Measurements from ENCODE around the gene VKORC1L1. TPM values are rescaled to one million over a fixed set of nuclear protein-coding genes. Genes with fewer than 3 reads are reported as not detected.

Gene VKORC1L1
- total and polyA plus RNA-seq, 9 of the 15 experiments (the other 6 are each of a cell fraction or from before 2014, with no cell fraction given) = 6.8 to 36.5 (median 19.3) TPM

GRCh38 chr7:65872776-65873581, at the start of gene VKORC1L1 (continued):
- TF ChIP-seq THAP12 (CRISPR knock-in tag; IDR thresholded peaks at IDR 0.05) = peak; percentile 59; the same call in 1 of the 2 replicates
- TF ChIP-seq MGA (IDR thresholded peaks at IDR 0.05) = no peak
- TF ChIP-seq SRF (CRISPR knock-in tag; IDR thresholded peaks at IDR 0.05) = peak in 1 of 2 experiments; percentile 38; a peak in 1 of 4 replicates
- TF ChIP-seq PHB2 (IDR thresholded peaks at IDR 0.05; ENCODE audit: low read depth) = no peak
- 0 out of 2 replicates have a peak, but pooled peaks have one; percentile 54 for TF ChIP-seq ERF (CRISPR knock-in tag; IDR thresholded peaks at IDR 0.05)
- TF ChIP-seq NFXL1 (CRISPR knock-in tag; IDR thresholded peaks at IDR 0.05) = no peak
- TF ChIP-seq MED1 (CRISPR knock-in tag; IDR thresholded peaks at IDR 0.05; ENCODE audit: borderline replicate concordance) = no peak
- peak in 1 of 2 experiments; percentile 51 for TF ChIP-seq E2F6 (IDR thresholded peaks at IDR 0.05; ENCODE audit: borderline replicate concordance in 1 of 2, extremely low read depth in 1 of 2, insufficient read depth in 1 of 2, insufficient read length in 1 of 2, low read depth in 1 of 2, low read length in 1 of 2, poor library complexity in 1 of 2, severe bottlenecking in 1 of 2)
- 0 out of 2 replicates have a peak, but pooled peaks have one; percentile 24 for TF ChIP-seq CREB1 (IDR thresholded peaks at IDR 0.05)
- TF ChIP-seq CREB1 (CRISPR knock-in tag; IDR thresholded peaks at IDR 0.05) = no peak
- TF ChIP-seq ZFX (CRISPR knock-in tag; IDR thresholded peaks at IDR 0.05) = peak; percentile 81
- TF ChIP-seq ZNF668 (CRISPR knock-in tag; IDR thresholded peaks at IDR 0.05) = no peak
